Stomach (tissue), 4 donors: ENCODE measurements around the gene IL36RN.

Experiments
- CTCF ChIP-seq, 7 experiments: fragments of 450-650 bp in 4 of 7; fragments of 200-600 bp in 3 of 7; sonication (generic) in 3 of 7; IDR thresholded peaks; one replicate each; pipeline ENCODE4 v1.5.1; 2016 to 2019; ENCODE audit warnings: antibody characterized with exemption in 7 of 7, control low read depth in 2 of 7, mild to moderate bottlenecking in 1 of 7
- EP300 ChIP-seq: sonication (generic); formaldehyde crosslinking; IDR thresholded peaks from one replicate; pipeline ENCODE4 v1.6.1; 2017; ENCODE audit warnings: antibody characterized with exemption
- POLR2A ChIP-seq, 4 donors: fragments of 450-650 bp; IDR thresholded peaks; one replicate each; pipeline ENCODE4 v1.6.1; 2016; ENCODE audit warnings: antibody characterized with exemption in 4 of 4, control low read depth in 2 of 4, mild to moderate bottlenecking in 1 of 4, moderate library complexity in 1 of 4
- POLR2AphosphoS5 ChIP-seq, 3 donors: sonication (generic); formaldehyde crosslinking; IDR thresholded peaks; one replicate each; pipeline ENCODE4 v1.6.1; 2016; ENCODE audit warnings: antibody characterized with exemption in 3 of 3

GRCh38 chr2:113098532-113098931, 39.5 kb downstream of the IL36RN start:
- TF ChIP-seq CTCF (IDR thresholded peaks at IDR 0.05) (no peak), POLR2A (IDR thresholded peaks at IDR 0.05) (no peak), EP300 (no peak), POLR2AphosphoS5 (IDR thresholded peaks at IDR 0.05) (no peak)
